HG03196 (cell line): ENCODE results near the gene GPRIN1.

Source experiments
- ATAC-seq: cut with Tn5 transposase; IDR thresholded peaks from one replicate; pipeline ENCODE4 v1.9.1; 2021; ENCODE audit not compliant: unreplicated experiment

The GPRIN1 gene

GRCh38 chr5:176609724-176610434 is at the start of gene GPRIN1:
Gene GPRIN1, minus strand, starts transcription at chr5:176610156. Its CDS starts 10,322 bp downstream, at chr5:176599834.
- ATAC-seq, result peak; percentile 67

GRCh38 chr5:176659512-176659839 is 49.5 kb upstream of the GPRIN1 start:
- ATAC-seq, result no peak

- no peak for ATAC-seq
Observed at GRCh38 chr5:176658817-176659511, 49.0 kb upstream of the GPRIN1 start.

GRCh38 chr5:176658007-176658599 is 48.1 kb upstream of the GPRIN1 start:
- no peak for ATAC-seq

- no peak for ATAC-seq
Observed at GRCh38 chr5:176656467-176656990, 46.6 kb upstream of the GPRIN1 start.

GRCh38 chr5:176654856-176655255 is 44.9 kb upstream of the GPRIN1 start:
- no peak for ATAC-seq

GRCh38 chr5:176653401-176654385 is 43.7 kb upstream of the GPRIN1 start:
- ATAC-seq, result no peak

- no peak for ATAC-seq
Observed at GRCh38 chr5:176652136-176652535, 42.2 kb upstream of the GPRIN1 start.

- ATAC-seq, result no peak
Observed at GRCh38 chr5:176651472-176651980, 41.6 kb upstream of the GPRIN1 start.

GRCh38 chr5:176650354-176650884 is 40.5 kb upstream of the GPRIN1 start:
- ATAC-seq, result no peak

GRCh38 chr5:176648474-176649194 is 38.7 kb upstream of the GPRIN1 start:
- ATAC-seq, result no peak

- ATAC-seq, result no peak
Observed at GRCh38 chr5:176647843-176648473, 38.0 kb upstream of the GPRIN1 start.

GRCh38 chr5:176647030-176647842 is 37.3 kb upstream of the GPRIN1 start, which contains the start of gene TSPAN17:
Gene TSPAN17, plus strand, starts transcription at chr5:176647484. Its CDS starts 132 bp downstream, at chr5:176647616.
- ATAC-seq, result peak; percentile 93

GRCh38 chr5:176646707-176647029 is 36.7 kb upstream of the GPRIN1 start:
- ATAC-seq, result peak; percentile 8

- ATAC-seq, result no peak
Observed at GRCh38 chr5:176646049-176646706, 36.2 kb upstream of the GPRIN1 start.

- no peak for ATAC-seq
Observed at GRCh38 chr5:176644878-176645670, 35.1 kb upstream of the GPRIN1 start.

GRCh38 chr5:176644294-176644693 is 34.3 kb upstream of the GPRIN1 start:
- ATAC-seq, result no peak
